IMR-90 (cell line): ENCODE measurements around the gene LAMC3.

Experiments
- BHLHE40 ChIP-seq: fragments of 150-350 bp; IDR thresholded peaks from 2 replicates; pipeline ENCODE4 v1.6.1; 2016; ENCODE audit warnings: mild to moderate bottlenecking, low read depth, low read length
- CEBPB ChIP-seq: IDR thresholded peaks from 2 replicates; pipeline ENCODE4 v1.6.1; 2012; ENCODE audit warnings: low read depth, low read length, improper control_type of control experiment
- CHD1 ChIP-seq: IDR thresholded peaks from 2 replicates; pipeline ENCODE4 v1.6.1; 2012; ENCODE audit warnings: low read depth, low read length, improper control_type of control experiment
- MAFK ChIP-seq: IDR thresholded peaks from 2 replicates; pipeline ENCODE4 v1.6.1; 2012; ENCODE audit warnings: low read depth, low read length, improper control_type of control experiment
- MAZ ChIP-seq: IDR thresholded peaks from 2 replicates; pipeline ENCODE4 v1.6.1; 2012; ENCODE audit warnings: low read depth, mild to moderate bottlenecking, low read length, improper control_type of control experiment, moderate library complexity, borderline replicate concordance
- MXI1 ChIP-seq: IDR thresholded peaks from 2 replicates; pipeline ENCODE4 v1.6.1; 2012; ENCODE audit warnings: low read depth, mild to moderate bottlenecking, low read length, moderate library complexity, borderline replicate concordance
- POLR2A ChIP-seq: IDR thresholded peaks from 2 replicates; pipeline ENCODE4 v1.6.1; 2012; ENCODE audit warnings: mild to moderate bottlenecking, low read depth, low read length
- RAD21 ChIP-seq: IDR thresholded peaks from 2 replicates; pipeline ENCODE4 v1.6.1; 2012; ENCODE audit warnings: low read length, improper control_type of control experiment
- RCOR1 ChIP-seq: IDR thresholded peaks from 2 replicates; pipeline ENCODE4 v1.6.1; 2012; ENCODE audit warnings: mild to moderate bottlenecking, low read length, improper control_type of control experiment; ENCODE audit not compliant: insufficient replicate concordance
- RFX5 ChIP-seq: IDR thresholded peaks from 2 replicates; pipeline ENCODE4 v1.8.0; 2012; ENCODE audit warnings: low read depth, mild to moderate bottlenecking, low read length, moderate library complexity
- SMC3 ChIP-seq: fragments of 150-350 bp; IDR thresholded peaks from 2 replicates; pipeline ENCODE4 v1.6.1; 2016; ENCODE audit warnings: low read depth, mild to moderate bottlenecking, antibody characterized with exemption, low read length, moderate library complexity
- TF ChIP-seq, protein P1 (sequence below): conservative IDR thresholded peaks from 2 replicates; pipeline ENCODE4 v1.5.1; 2012; ENCODE audit warnings: mild to moderate bottlenecking, low read depth, low read length, improper control_type of control experiment
- TF ChIP-seq, protein P2 (sequence below): fragments of 150-350 bp; IDR thresholded peaks from 2 replicates; pipeline ENCODE4 v1.6.1; 2017; ENCODE audit warnings: mild to moderate bottlenecking, antibody characterized with exemption, low read length, low read depth
- TF ChIP-seq, protein P3 (sequence below): fragments of 150-350 bp; IDR thresholded peaks from 2 replicates; pipeline ENCODE4 v1.6.1; 2016; ENCODE audit warnings: low read depth, mild to moderate bottlenecking, low read length, moderate library complexity, borderline replicate concordance

DNA sequence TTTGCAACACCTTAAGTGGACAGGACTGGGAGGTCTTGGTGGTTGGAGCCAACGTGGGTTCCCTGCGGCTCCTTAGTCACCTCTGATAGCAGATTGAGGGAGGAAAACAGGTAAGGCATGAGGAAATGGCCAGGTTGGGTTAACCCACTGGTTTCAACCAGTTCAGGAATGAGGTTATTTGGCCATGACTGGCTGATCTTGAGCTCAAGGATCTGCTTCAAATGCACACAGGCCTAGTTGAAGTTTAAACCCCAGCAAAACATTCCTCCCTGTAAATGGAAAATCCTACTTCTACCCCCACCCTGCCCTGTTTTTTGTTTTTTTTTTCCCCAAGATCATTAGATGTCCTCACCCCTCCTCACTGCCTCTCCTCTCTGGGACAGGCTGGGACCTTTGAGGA lies 113.2 kb downstream of the LAMC3 start:
- TF ChIP-seq, protein P1, sequence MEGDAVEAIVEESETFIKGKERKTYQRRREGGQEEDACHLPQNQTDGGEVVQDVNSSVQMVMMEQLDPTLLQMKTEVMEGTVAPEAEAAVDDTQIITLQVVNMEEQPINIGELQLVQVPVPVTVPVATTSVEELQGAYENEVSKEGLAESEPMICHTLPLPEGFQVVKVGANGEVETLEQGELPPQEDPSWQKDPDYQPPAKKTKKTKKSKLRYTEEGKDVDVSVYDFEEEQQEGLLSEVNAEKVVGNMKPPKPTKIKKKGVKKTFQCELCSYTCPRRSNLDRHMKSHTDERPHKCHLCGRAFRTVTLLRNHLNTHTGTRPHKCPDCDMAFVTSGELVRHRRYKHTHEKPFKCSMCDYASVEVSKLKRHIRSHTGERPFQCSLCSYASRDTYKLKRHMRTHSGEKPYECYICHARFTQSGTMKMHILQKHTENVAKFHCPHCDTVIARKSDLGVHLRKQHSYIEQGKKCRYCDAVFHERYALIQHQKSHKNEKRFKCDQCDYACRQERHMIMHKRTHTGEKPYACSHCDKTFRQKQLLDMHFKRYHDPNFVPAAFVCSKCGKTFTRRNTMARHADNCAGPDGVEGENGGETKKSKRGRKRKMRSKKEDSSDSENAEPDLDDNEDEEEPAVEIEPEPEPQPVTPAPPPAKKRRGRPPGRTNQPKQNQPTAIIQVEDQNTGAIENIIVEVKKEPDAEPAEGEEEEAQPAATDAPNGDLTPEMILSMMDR: no peak
- no peak for TF ChIP-seq POLR2A
- TF ChIP-seq CHD1: no peak
- TF ChIP-seq MAFK: no peak
- TF ChIP-seq, protein P2, sequence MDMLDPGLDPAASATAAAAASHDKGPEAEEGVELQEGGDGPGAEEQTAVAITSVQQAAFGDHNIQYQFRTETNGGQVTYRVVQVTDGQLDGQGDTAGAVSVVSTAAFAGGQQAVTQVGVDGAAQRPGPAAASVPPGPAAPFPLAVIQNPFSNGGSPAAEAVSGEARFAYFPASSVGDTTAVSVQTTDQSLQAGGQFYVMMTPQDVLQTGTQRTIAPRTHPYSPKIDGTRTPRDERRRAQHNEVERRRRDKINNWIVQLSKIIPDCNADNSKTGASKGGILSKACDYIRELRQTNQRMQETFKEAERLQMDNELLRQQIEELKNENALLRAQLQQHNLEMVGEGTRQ: no peak
- no peak for TF ChIP-seq SMC3
- TF ChIP-seq CEBPB: no peak
- no peak for TF ChIP-seq RCOR1
- TF ChIP-seq RFX5: no peak
- no peak for TF ChIP-seq MAZ
- TF ChIP-seq RAD21: no peak
- TF ChIP-seq BHLHE40: no peak
- no peak for TF ChIP-seq MXI1
- TF ChIP-seq, protein P3, sequence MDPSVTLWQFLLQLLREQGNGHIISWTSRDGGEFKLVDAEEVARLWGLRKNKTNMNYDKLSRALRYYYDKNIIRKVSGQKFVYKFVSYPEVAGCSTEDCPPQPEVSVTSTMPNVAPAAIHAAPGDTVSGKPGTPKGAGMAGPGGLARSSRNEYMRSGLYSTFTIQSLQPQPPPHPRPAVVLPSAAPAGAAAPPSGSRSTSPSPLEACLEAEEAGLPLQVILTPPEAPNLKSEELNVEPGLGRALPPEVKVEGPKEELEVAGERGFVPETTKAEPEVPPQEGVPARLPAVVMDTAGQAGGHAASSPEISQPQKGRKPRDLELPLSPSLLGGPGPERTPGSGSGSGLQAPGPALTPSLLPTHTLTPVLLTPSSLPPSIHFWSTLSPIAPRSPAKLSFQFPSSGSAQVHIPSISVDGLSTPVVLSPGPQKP: no peak
